Adipocyte (in vitro differentiated cells): ENCODE data around the gene SLC5A10.
"Not testable (repeated sequence)": the region's sequence is repeated elsewhere in the genome, so short reads cannot be mapped to it uniquely, and the experiment has no call there.

Experiments used
- DNase-seq: peaks from one replicate; pipeline ENCODE4 v3.0.0-alpha.2; 2015; ENCODE audit warnings: low read depth
- H3K27me3 ChIP-seq: replicated peaks from 2 replicates; pipeline ENCODE4 v1.7.0; 2013; ENCODE audit warnings: mild to moderate bottlenecking, low read length, moderate library complexity; ENCODE audit not compliant: control insufficient read depth, insufficient read depth
- H3K36me3 ChIP-seq: 2 replicates; pipeline ENCODE4 v1.7.0; 2013; ENCODE audit warnings: low read length, mild to moderate bottlenecking, moderate library complexity; ENCODE audit not compliant: control insufficient read depth, insufficient read depth, severe bottlenecking
- H3K4me1 ChIP-seq: 2 replicates; pipeline ENCODE4 v1.7.0; 2013; ENCODE audit warnings: mild to moderate bottlenecking, low read length, moderate library complexity; ENCODE audit not compliant: control insufficient read depth, insufficient read depth
- H3K4me3 ChIP-seq: 2 replicates; pipeline ENCODE4 v1.7.0; 2013; ENCODE audit warnings: mild to moderate bottlenecking, low read length, moderate library complexity
- H3K9ac ChIP-seq: 2 replicates; pipeline ENCODE4 v1.7.0; 2013; ENCODE audit warnings: mild to moderate bottlenecking, low read length, moderate library complexity
- H3K9me3 ChIP-seq: 2 replicates; pipeline ENCODE4 v1.7.0; 2013; ENCODE audit warnings: mild to moderate bottlenecking, low read length, moderate library complexity; ENCODE audit not compliant: control insufficient read depth

SLC5A10 gene

GRCh38 chr17:19017804-19018599 is 66.0 kb downstream of the SLC5A10 start:
- H3K4me3 ChIP-seq: no peak overlapping the region

DNA sequence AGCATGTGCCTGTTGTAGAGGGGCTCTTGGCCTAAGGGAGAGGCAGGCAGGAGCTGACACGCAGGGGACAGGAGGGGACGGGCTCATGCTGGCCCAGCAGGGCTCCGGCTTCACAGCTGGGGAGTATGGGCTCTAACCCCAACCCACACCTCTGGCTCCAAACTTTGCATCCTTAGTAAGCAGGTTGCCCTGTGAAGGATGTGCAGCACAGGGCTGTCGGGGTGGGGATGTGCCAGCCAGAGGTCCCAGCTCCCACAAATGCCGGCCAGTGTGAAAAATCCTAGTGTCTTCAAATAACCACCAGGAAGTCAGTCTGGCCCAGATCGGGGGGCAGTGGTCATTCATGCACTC is 66.6 kb downstream of the SLC5A10 start:
- DNase-seq: no peak

More at GRCh38 chr17:19017804-19018599, 66.0 kb downstream of the SLC5A10 start:
- Histone ChIP-seq H3K36me3 (no peaks in the 10 kb centered on the region), H3K27me3 (peaks cover 16% of the 10 kb centered on the region), H3K4me1 (no peaks in the 10 kb centered on the region), H3K9ac (no peak overlapping the region), H3K9me3 (no peaks in the 10 kb centered on the region)
- DNase-seq: no peak

GRCh38 chr17:19019041-19019941 is 67.3 kb downstream of the SLC5A10 start:
- H3K4me3 ChIP-seq: no peak overlapping the region
- DNase-seq: no peak
- H3K27me3 ChIP-seq: peaks cover 16% of the 10 kb centered on the region
- H3K9ac ChIP-seq: no peak overlapping the region
- no peaks in the 10 kb centered on the region for H3K4me1 ChIP-seq
- H3K36me3 ChIP-seq: no peaks in the 10 kb centered on the region
- no peaks in the 10 kb centered on the region for H3K9me3 ChIP-seq

More for the DNA sequence above, 66.6 kb downstream of the SLC5A10 start:
- Histone ChIP-seq H3K4me1 (no peaks in the 10 kb centered on the region), H3K4me3 (no peak overlapping the region), H3K36me3 (no peaks in the 10 kb centered on the region), H3K9ac (no peak overlapping the region), H3K27me3 (peaks cover 16% of the 10 kb centered on the region), H3K9me3 (no peaks in the 10 kb centered on the region)

GRCh38 chr17:19020016-19020415 is 68.1 kb downstream of the SLC5A10 start:
- H3K4me1 ChIP-seq: peaks cover 4% of the 10 kb centered on the region
- no peak overlapping the region for H3K4me3 ChIP-seq
- H3K9ac ChIP-seq: no peak overlapping the region
- H3K27me3 ChIP-seq: peaks cover 16% of the 10 kb centered on the region
- H3K36me3 ChIP-seq: no peaks in the 10 kb centered on the region
- no peaks in the 10 kb centered on the region for H3K9me3 ChIP-seq
- DNase-seq: no peak

- H3K9me3 ChIP-seq, DNase-seq, H3K4me1 ChIP-seq, H3K36me3 ChIP-seq, H3K9ac ChIP-seq, H3K4me3 ChIP-seq: not testable (repeated sequence)
- peaks cover 16% of the 10 kb centered on the region for H3K27me3 ChIP-seq
Observed at GRCh38 chr17:19021011-19021621, 69.2 kb downstream of the SLC5A10 start.

DNA sequence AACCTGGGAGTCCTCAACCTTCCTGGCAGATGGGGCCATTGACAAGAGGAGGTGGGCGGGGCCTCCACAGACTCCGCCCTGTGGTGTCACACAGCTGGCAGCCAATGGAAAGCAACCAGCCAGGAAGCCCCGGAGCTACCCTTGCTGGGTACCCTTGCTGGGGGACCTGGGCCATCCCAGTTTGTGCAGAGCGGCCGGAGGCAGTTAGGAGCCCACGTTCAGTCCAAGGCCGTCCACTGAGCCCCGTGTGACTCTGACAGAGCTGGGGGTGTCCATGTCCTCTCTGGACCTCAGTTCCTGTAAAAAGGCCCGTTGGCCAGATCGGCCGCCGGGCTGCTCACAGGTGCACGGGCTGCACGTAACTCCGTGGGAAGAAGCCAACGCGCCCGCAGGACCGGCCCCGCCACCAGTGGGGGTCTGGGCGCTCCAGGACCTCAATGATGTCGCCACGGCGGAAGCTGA is 69.7 kb downstream of the SLC5A10 start:
- Histone ChIP-seq H3K4me1 (peaks cover 4% of the 10 kb centered on the region), H3K9ac (no peak overlapping the region), H3K27me3 (peaks cover 15% of the 10 kb centered on the region), H3K36me3 (no peaks in the 10 kb centered on the region), H3K9me3 (no peaks in the 10 kb centered on the region), H3K4me3 (no peak overlapping the region)
- no peak for DNase-seq

DNA sequence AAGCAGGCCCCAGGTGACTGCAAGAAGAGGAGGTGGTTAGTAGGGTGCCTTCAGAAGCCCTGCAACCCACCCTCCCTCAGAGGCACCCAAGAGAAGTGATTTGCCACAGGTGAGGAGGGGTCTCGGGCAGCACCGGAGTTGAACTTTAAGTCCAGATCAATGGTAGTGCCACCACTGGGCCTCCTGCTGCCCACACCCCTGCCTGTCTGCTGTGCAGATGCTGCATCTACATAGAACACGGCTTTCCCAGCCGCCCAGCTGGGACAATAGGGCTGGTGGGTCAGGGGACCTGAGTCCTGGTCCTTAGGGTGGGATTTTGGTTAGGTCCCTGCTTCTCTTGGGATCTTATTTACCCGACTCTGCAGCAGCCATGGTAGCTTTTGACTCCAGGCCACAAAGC is 70.2 kb downstream of the SLC5A10 start:
- Histone ChIP-seq H3K36me3 (no peaks in the 10 kb centered on the region), H3K27me3 (peaks cover 13% of the 10 kb centered on the region), H3K9ac (no peak overlapping the region), H3K4me1 (peaks cover 4% of the 10 kb centered on the region), H3K4me3 (no peak overlapping the region), H3K9me3 (no peaks in the 10 kb centered on the region)
- no peak for DNase-seq

DNA sequence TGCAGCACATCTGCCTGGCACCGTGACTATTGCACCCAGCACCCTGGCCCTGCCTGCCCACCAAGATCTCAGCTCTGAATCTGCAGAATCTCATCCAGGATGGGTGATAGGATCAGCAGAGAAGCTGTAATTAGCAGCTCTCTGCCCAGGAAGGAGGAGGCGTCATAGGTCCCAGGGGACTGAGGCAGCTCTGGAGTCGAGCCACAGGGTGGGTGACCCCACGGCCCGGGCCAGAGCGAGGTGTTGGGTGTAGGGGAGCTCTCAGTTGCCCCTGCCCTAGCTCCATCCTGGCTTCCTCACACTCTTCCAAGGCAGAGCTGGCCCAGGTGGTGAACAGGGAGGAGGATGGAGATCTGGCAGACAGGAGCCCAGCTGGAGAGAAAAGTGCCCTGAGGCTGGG is 70.8 kb downstream of the SLC5A10 start:
- H3K36me3 ChIP-seq: no peaks in the 10 kb centered on the region
- no peak overlapping the region for H3K9ac ChIP-seq
- peaks cover 4% of the 10 kb centered on the region for H3K4me1 ChIP-seq
- H3K27me3 ChIP-seq: peaks cover 13% of the 10 kb centered on the region
- H3K4me3 ChIP-seq: no peak overlapping the region
- no peaks in the 10 kb centered on the region for H3K9me3 ChIP-seq
- no peak for DNase-seq

DNA sequence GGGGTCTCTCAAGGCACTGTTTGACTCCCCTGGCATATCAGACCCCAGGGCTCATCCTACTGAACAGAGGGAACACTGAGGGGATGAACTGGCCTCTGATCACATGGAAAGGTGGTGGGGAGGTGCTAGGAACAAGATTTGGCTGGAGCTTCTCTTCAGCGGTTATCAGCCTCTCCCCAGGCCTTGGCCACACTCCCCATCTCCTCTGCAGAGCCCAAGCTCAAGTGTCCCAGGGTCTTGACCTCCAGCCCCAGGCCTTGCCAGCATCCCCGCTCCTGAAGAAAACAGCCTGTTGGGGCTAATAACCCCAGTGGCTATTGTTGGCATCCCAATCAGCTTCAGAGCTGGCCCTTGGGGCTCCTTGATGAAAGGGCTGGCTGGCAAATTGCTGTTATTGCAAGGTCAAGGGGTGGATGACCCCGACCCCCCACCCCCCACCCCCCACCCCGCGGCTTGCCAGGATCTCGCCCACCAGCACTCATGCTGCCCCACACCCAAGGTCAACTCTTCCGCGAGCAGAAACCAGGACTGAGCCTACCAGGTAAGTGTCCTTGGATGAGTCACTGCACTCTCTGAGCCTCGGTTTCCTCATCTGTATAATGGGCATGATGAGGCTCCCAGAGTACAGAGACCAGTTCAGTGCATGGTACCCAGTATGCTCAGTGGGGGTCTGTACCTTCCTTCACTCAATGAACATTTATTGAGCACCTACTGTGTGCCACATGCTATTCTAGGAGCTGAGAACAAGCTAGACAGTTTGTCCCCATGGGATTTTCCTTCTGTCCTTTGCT is 71.4 kb downstream of the SLC5A10 start:
- Histone ChIP-seq H3K4me1 (peaks cover 4% of the 10 kb centered on the region), H3K27me3 (peaks cover 9% of the 10 kb centered on the region)
- no peak for DNase-seq

DNA sequence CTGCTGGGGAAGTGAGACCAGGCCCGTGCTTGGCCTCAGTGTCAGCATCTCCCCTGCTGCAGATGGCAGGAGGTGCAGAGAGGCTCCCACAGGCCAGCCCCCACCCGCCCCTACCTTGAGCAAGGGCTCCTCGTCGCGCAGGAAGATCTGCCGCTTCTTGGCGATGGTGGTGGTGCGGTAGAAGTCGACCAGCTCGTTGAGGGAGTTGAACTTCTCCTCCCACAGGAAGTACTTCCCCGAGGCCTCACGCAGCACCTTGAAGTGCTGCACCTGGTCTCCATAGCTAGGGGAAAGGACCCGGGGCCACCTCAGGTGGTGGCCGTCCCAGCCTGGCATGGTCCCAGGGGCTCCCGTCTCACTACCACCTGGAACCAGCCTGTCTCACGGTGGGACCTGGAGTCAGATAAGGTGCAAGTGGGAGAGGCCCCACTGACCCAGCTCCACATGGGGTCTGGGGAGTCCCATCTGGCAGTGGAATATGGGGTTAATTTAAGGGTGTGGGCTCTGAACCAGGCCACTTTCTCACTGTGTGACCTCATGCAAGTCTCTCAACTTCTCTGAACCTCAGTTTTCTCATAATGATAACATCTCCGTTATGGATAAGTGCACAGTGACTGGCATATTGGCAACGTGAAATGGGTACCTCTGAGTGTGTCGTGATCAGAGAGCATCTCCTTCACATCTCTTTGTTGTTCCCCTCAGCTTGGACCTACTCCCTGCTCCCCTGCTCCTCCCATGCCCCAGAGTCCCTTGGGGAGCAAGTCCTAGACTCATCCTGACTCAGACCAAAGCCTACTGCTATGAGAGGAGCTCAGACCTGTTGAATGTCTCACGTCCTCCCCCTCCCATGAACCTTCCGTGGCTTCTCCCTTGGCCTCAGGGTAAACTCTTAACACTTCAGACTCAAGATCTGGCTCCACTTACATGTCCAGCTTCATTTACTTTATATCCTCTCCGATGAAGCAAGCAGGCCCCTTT is 72.4 kb downstream of the SLC5A10 start:
- peak; percentile 9 for DNase-seq
- no peak overlapping the region for H3K4me3 ChIP-seq
- no peaks in the 10 kb centered on the region for H3K36me3 ChIP-seq
- H3K9me3 ChIP-seq: no peaks in the 10 kb centered on the region
- no peak overlapping the region for H3K9ac ChIP-seq
- peaks cover 2% of the 10 kb centered on the region for H3K27me3 ChIP-seq
- peaks cover 4% of the 10 kb centered on the region for H3K4me1 ChIP-seq

More for the DNA sequence above, 71.4 kb downstream of the SLC5A10 start:
- H3K9me3 ChIP-seq: no peaks in the 10 kb centered on the region
- no peak overlapping the region for H3K9ac ChIP-seq
- no peak overlapping the region for H3K4me3 ChIP-seq
- no peaks in the 10 kb centered on the region for H3K36me3 ChIP-seq
